Neural progenitor cell (in vitro differentiated cells): ENCODE data around the gene CD80. TPM values are rescaled to one million over a fixed set of nuclear protein-coding genes. Genes with fewer than 3 reads are reported as not detected.

Experiments
- DNase-seq: peaks from one replicate; pipeline ENCODE4 v3.0.0-alpha.2; 2016; ENCODE audit warnings: low spot score
- H2AFZ ChIP-seq: fragments of 200-600 bp; sonication (generic); replicated peaks from 2 replicates; pipeline ENCODE4 v1.6.1; 2016; ENCODE audit warnings: antibody characterized with exemption
- H3F3A ChIP-seq: fragments of 200-600 bp; sonication (generic); 2 replicates; pipeline ENCODE4 v1.6.1; 2016; ENCODE audit warnings: antibody characterized with exemption, low read depth
- H3K27ac ChIP-seq: fragments of 200-600 bp; sonication (generic); 2 replicates; pipeline ENCODE4 v1.5.1; 2016; ENCODE audit warnings: mild to moderate bottlenecking
- H3K27me3 ChIP-seq: fragments of 200-600 bp; sonication (generic); 2 replicates; pipeline ENCODE4 v1.6.1; 2016; ENCODE audit warnings: mild to moderate bottlenecking, moderate library complexity
- H3K36me3 ChIP-seq: fragments of 200-600 bp; sonication (generic); 2 replicates; pipeline ENCODE4 v1.5.1; 2016
- H3K4me1 ChIP-seq: fragments of 200-600 bp; sonication (generic); 2 replicates; pipeline ENCODE4 v1.6.1; 2016; ENCODE audit warnings: mixed run types
- H3K4me2 ChIP-seq: fragments of 200-600 bp; sonication (generic); 2 replicates; pipeline ENCODE4 v1.6.1; 2016
- H3K4me3 ChIP-seq: fragments of 200-600 bp; sonication (generic); 2 replicates; pipeline ENCODE4 v1.5.1; 2016
- H3K79me2 ChIP-seq: fragments of 200-600 bp; sonication (generic); 2 replicates; pipeline ENCODE4 v1.6.1; 2016; ENCODE audit warnings: low read depth
- H3K9ac ChIP-seq: fragments of 200-600 bp; sonication (generic); 2 replicates; pipeline ENCODE4 v1.6.1; 2016
- H3K9me3 ChIP-seq: fragments of 200-600 bp; sonication (generic); 2 replicates; pipeline ENCODE4 v1.5.1; 2016; ENCODE audit warnings: low read depth
- H4K20me1 ChIP-seq: fragments of 200-600 bp; sonication (generic); 2 replicates; pipeline ENCODE4 v1.6.1; 2016; ENCODE audit warnings: low read depth
- H3K27ac Mint-ChIP-seq: 3 replicates; pipeline ENCODE4 v1.8.0; 2021; ENCODE audit warnings: mixed read lengths
- H3K27me3 Mint-ChIP-seq: 2 replicates; pipeline ENCODE4 v1.8.0; 2022; ENCODE audit warnings: low read depth, mild to moderate bottlenecking, inconsistent platforms, moderate library complexity, mixed read lengths; ENCODE audit not compliant: insufficient read depth
- H3K36me3 Mint-ChIP-seq: 3 replicates; pipeline ENCODE4 v1.8.0; 2021; ENCODE audit warnings: mixed read lengths
- H3K4me1 Mint-ChIP-seq: 3 replicates; pipeline ENCODE4 v1.8.0; 2021; ENCODE audit warnings: mixed read lengths
- H3K4me3 Mint-ChIP-seq: 3 replicates; pipeline ENCODE4 v1.8.0; 2021; ENCODE audit warnings: mild to moderate bottlenecking, moderate library complexity, mixed read lengths
- H3K9me3 Mint-ChIP-seq: 3 replicates; pipeline ENCODE4 v1.8.0; 2020; ENCODE audit warnings: mixed read lengths
- CTCF ChIP-seq: fragments of 200-600 bp; sonication (generic); IDR thresholded peaks from 2 replicates; pipeline ENCODE4 v1.5.1; 2017; ENCODE audit warnings: antibody characterized with exemption, mild to moderate bottlenecking
- EZH2 ChIP-seq: fragments of 200-600 bp; sonication (generic); IDR thresholded peaks from 2 replicates; pipeline ENCODE4 v1.6.1; 2017; ENCODE audit warnings: antibody characterized with exemption, mild to moderate bottlenecking, moderate library complexity
- EZH2phosphoT487 ChIP-seq: fragments of 200-600 bp; sonication (generic); IDR thresholded peaks from 2 replicates; pipeline ENCODE4 v1.6.1; 2017; ENCODE audit warnings: antibody characterized with exemption
- total RNA-seq: library from RNA; depleted of rRNA; stranded (reverse); fragments of >200 nt; gene quantifications from 2 replicates; pipeline ENCODE4 v1.2.3, GENCODE V29; 2015; ENCODE audit warnings: low replicate concordance

Gene CD80
- total RNA-seq, 1 donor from 2014 or later: 0.30 TPM

- DNase-seq: no peak
- Histone ChIP-seq H3K4me3 (no peak overlapping the region), H3K36me3 (no peaks in the 10 kb centered on the region), H3K4me2 (no peak overlapping the region), H3K9me3 (no peaks in the 10 kb centered on the region), H3K9ac (no peak overlapping the region), H3K79me2 (no peaks in the 10 kb centered on the region), H3K4me1 (no peaks in the 10 kb centered on the region), H4K20me1 (no peaks in the 10 kb centered on the region), H3K27me3 (no peaks in the 10 kb centered on the region), H3F3A (no peaks in the 10 kb centered on the region), H3K27ac (no peak overlapping the region), H2AFZ (no peak overlapping the region)
- Mint-ChIP-seq H3K27ac (no peak overlapping the region), H3K27me3 (peaks cover 6% of the 10 kb centered on the region), H3K4me1 (no peaks in the 10 kb centered on the region), H3K36me3 (no peaks in the 10 kb centered on the region), H3K9me3 (no peaks in the 10 kb centered on the region), H3K4me3 (no peak overlapping the region)
- TF ChIP-seq EZH2phosphoT487 (no peak), EZH2 (no peak), CTCF (no peak)
These were observed 3.0 kb upstream of the CD80 start for GRCh38 chr3:119562307-119562961.

GRCh38 chr3:119560160-119560559 lies 746 bp upstream of the CD80 start:
- Histone ChIP-seq H3K4me3 (no peak overlapping the region), H3K27ac (no peak overlapping the region), H3K4me2 (no peak overlapping the region), H3F3A (no peaks in the 10 kb centered on the region), H3K9me3 (no peaks in the 10 kb centered on the region), H3K4me1 (no peaks in the 10 kb centered on the region), H3K9ac (no peak overlapping the region), H3K79me2 (no peaks in the 10 kb centered on the region), H3K27me3 (no peaks in the 10 kb centered on the region), H2AFZ (no peak overlapping the region), H4K20me1 (no peaks in the 10 kb centered on the region), H3K36me3 (no peaks in the 10 kb centered on the region)
- no peak overlapping the region for H3K27ac Mint-ChIP-seq
- no peaks in the 10 kb centered on the region for H3K9me3 Mint-ChIP-seq
- TF ChIP-seq EZH2phosphoT487: no peak
- no peak for TF ChIP-seq CTCF
- TF ChIP-seq EZH2: no peak
- H3K27me3 Mint-ChIP-seq: peaks cover 4% of the 10 kb centered on the region
- H3K36me3 Mint-ChIP-seq: no peaks in the 10 kb centered on the region
- no peak for DNase-seq
- H3K4me1 Mint-ChIP-seq: peaks cover 3% of the 10 kb centered on the region
- H3K4me3 Mint-ChIP-seq: no peak overlapping the region

GRCh38 chr3:119558626-119559317 lies 642 bp downstream of the CD80 start:
- Mint-ChIP-seq H3K4me1 (peaks cover 3% of the 10 kb centered on the region), H3K36me3 (no peaks in the 10 kb centered on the region), H3K4me3 (no peak overlapping the region), H3K27me3 (peaks cover 6% of the 10 kb centered on the region), H3K27ac (no peak overlapping the region), H3K9me3 (no peaks in the 10 kb centered on the region)
- TF ChIP-seq EZH2phosphoT487: no peak
- TF ChIP-seq CTCF: no peak
- TF ChIP-seq EZH2: no peak
- no peak overlapping the region for H3K27ac ChIP-seq
- H3K9ac ChIP-seq: no peak overlapping the region
- H3K9me3 ChIP-seq: no peaks in the 10 kb centered on the region
- no peaks in the 10 kb centered on the region for H3K79me2 ChIP-seq
- H3K36me3 ChIP-seq: no peaks in the 10 kb centered on the region
- no peaks in the 10 kb centered on the region for H3K4me1 ChIP-seq
- no peak overlapping the region for H3K4me2 ChIP-seq
- H4K20me1 ChIP-seq: no peaks in the 10 kb centered on the region
- H3F3A ChIP-seq: no peaks in the 10 kb centered on the region
- no peak overlapping the region for H3K4me3 ChIP-seq
- DNase-seq: no peak
- peak overlapping the region; percentile 98 for H2AFZ ChIP-seq
- no peaks in the 10 kb centered on the region for H3K27me3 ChIP-seq
